GM12872 (cell line): ENCODE results near the gene FILIP1.
A peak's percentile ranks its signal among the peaks of the same experiment; 100 is the strongest.

Experiments
- CTCF ChIP-seq: IDR thresholded peaks from 3 replicates; pipeline ENCODE4 v1.5.1; 2011; ENCODE audit warnings: low read depth, mild to moderate bottlenecking, low read length, moderate library complexity; ENCODE audit not compliant: insufficient read depth

Gene FILIP1

GRCh38 chr6:75266716-75267291, 226.8 kb downstream of the FILIP1 start:
- TF ChIP-seq CTCF, result peak; percentile 65

- no peak for TF ChIP-seq CTCF
These were observed 230.2 kb downstream of the FILIP1 start for GRCh38 chr6:75263401-75263750.

- no peak for TF ChIP-seq CTCF
These were observed 230.7 kb downstream of the FILIP1 start for GRCh38 chr6:75262716-75263400.

- TF ChIP-seq CTCF, result no peak
These were observed 232.3 kb downstream of the FILIP1 start for GRCh38 chr6:75261299-75261698.

- TF ChIP-seq CTCF, result no peak
These were observed 236.1 kb downstream of the FILIP1 start for GRCh38 chr6:75257343-75258087.

GRCh38 chr6:75250552-75250951, 243.0 kb downstream of the FILIP1 start:
- TF ChIP-seq CTCF, result no peak

GRCh38 chr6:75249837-75250236, 243.8 kb downstream of the FILIP1 start:
- no peak for TF ChIP-seq CTCF
